HepG2 (cell line): ENCODE data around the gene LHPP. TPM values are rescaled to one million over a fixed set of nuclear protein-coding genes. Genes with fewer than 3 reads are reported as not detected.
A peak's percentile ranks its signal among the peaks of the same experiment; 100 is the strongest.

Experiments used
- ATAC-seq: fragments of 200-7000 bp; cut with Tn5 transposase; 3 replicates; pipeline ENCODE4 v1.9.1; 2020; ENCODE audit warnings: mild to moderate bottlenecking, moderate library complexity
- BruUV-seq: library from RNA; stranded (reverse); fragments of 400-500 nt; replicated peaks from 2 replicates; lab custom pipeline; 2021; lab: Mats Ljungman, UMichigan
- CTCF ChIA-PET: fragments of 300-600 bp; formaldehyde crosslinking; extraction: SDS; loops from one replicate; lab custom pipeline; 2021; ENCODE audit warnings: low total read pairs, inconsistent platforms, low intra/inter-chr PET ratio; lab: Yijun Ruan, JAX
- POLR2A ChIA-PET: fragments of 350-600 bp; sonication (Branson Sonifier 250); formaldehyde crosslinking; loops from one replicate; lab custom pipeline; 2020; ENCODE audit warnings: antibody characterized with exemption, inconsistent platforms; lab: Yijun Ruan, JAX
- DNase-seq: peaks from one replicate; pipeline ENCODE4 v3.0.0-alpha.2; 2015; ENCODE audit warnings: low spot score
- FAIRE-seq: peaks from 3 replicates; lab custom pipeline; 2011; peaks lifted over from hg19 to GRCh38; lab: Jason Lieb, UNC
- H2AFZ ChIP-seq: one replicate; pipeline ENCODE4 v1.6.1; 2011; ENCODE audit warnings: low read length, inconsistent platforms
- H3K27ac ChIP-seq: fragments of 300-600 bp; 3 replicates; pipeline ENCODE4 v1.8.0; 2011; ENCODE audit warnings: mixed run types, mild to moderate bottlenecking, mixed read lengths, low read length, inconsistent platforms; ENCODE audit not compliant: insufficient read depth; ENCODE audit errors: extremely low read length
- H3K27me3 ChIP-seq, 2 experiments: fragments of 200-600 bp in 1 of 2; 2 replicates in 1 of 2; 3 replicates in 1 of 2; pipeline versions ENCODE4 v1.6.0 to v1.8.0; 2011; ENCODE audit warnings: low read length in 2 of 2, mild to moderate bottlenecking in 2 of 2, moderate library complexity in 2 of 2, inconsistent platforms in 1 of 2; ENCODE audit not compliant: insufficient read depth in 2 of 2, control insufficient read depth in 1 of 2
- H3K36me3 ChIP-seq, 2 experiments: fragments of 200-600 bp in 1 of 2; replicated peaks in 1 of 2; 2 replicates in 1 of 2; 3 replicates in 1 of 2; pipeline versions ENCODE4 v1.5.1 to v1.8.0; 2011; ENCODE audit warnings: low read length in 2 of 2, inconsistent platforms in 1 of 2; ENCODE audit not compliant: insufficient read depth in 2 of 2, control insufficient read depth in 1 of 2
- H3K4me1 ChIP-seq: 2 replicates; pipeline ENCODE4 v1.5.1; 2012; ENCODE audit warnings: low read length, inconsistent platforms; ENCODE audit not compliant: insufficient read depth
- H3K4me2 ChIP-seq: 2 replicates; pipeline ENCODE4 v1.6.0; 2011; ENCODE audit warnings: low read depth, low read length, inconsistent platforms
- H3K4me3 ChIP-seq, 3 experiments: fragments of 200-600 bp in 1 of 3; sonication (generic), shearing (Covaris generic) in 1 of 3; replicated peaks in 1 of 3; 2 replicates each; pipeline ENCODE4 v1.5.1; 2011 to 2016; ENCODE audit warnings: low read length in 3 of 3, inconsistent platforms in 2 of 3, low read depth in 2 of 3, mild to moderate bottlenecking in 2 of 3, control low read depth in 1 of 3, mixed read lengths in 1 of 3; ENCODE audit not compliant: insufficient read depth in 1 of 3
- H3K79me2 ChIP-seq: one replicate; pipeline ENCODE4 v1.6.1; 2011; ENCODE audit warnings: low read length, inconsistent platforms; ENCODE audit not compliant: insufficient read depth
- H3K9ac ChIP-seq: 2 replicates; pipeline ENCODE4 v1.6.0; 2011; ENCODE audit warnings: mild to moderate bottlenecking, low read depth, low read length, inconsistent platforms; ENCODE audit not compliant: insufficient read depth
- H3K9me3 ChIP-seq: 2 replicates; pipeline ENCODE4 v1.5.1; 2012; ENCODE audit warnings: mild to moderate bottlenecking, low read length
- H4K20me1 ChIP-seq: 2 replicates; pipeline ENCODE4 v1.6.0; 2011; ENCODE audit warnings: inconsistent platforms, mild to moderate bottlenecking, low read length, moderate library complexity; ENCODE audit not compliant: insufficient read depth
- ATF7-NPFF ChIP-seq: sonication (generic); formaldehyde crosslinking; IDR thresholded peaks from 2 replicates; pipeline ENCODE4 v1.8.1; 2023; ENCODE audit warnings: mild to moderate bottlenecking, low read depth, missing genetic modification reagents, moderate library complexity
- KDM5A ChIP-seq: fragments of 200-600 bp; sonication (generic); IDR thresholded peaks from 2 replicates; pipeline ENCODE4 v1.7.0; 2018; ENCODE audit warnings: antibody characterized with exemption, mild to moderate bottlenecking, low read length, borderline replicate concordance
- MZF1 ChIP-seq: sonication (generic); formaldehyde crosslinking; IDR thresholded peaks from 2 replicates; pipeline ENCODE4 v1.8.1; 2023; ENCODE audit warnings: mild to moderate bottlenecking, missing genetic modification reagents, borderline replicate concordance
- NFE2L2 ChIP-seq: fragments of 150-350 bp; IDR thresholded peaks from 2 replicates; pipeline ENCODE4 v1.6.1; 2014; ENCODE audit warnings: low read length
- ZBTB1 ChIP-seq: sonication (generic); formaldehyde crosslinking; IDR thresholded peaks from 2 replicates; pipeline ENCODE4 v1.4.0; 2020; ENCODE audit warnings: missing genetic modification reagents, borderline replicate concordance
- WGBS: methylation state at CpG from one replicate; pipeline ENCODE4 v1.1.6; 2017; ENCODE audit warnings: low lambda C conversion rate; 5-methylcytosine and 5-hydroxymethylcytosine counted together
- in situ Hi-C: cut with HindIII; loops from 2 replicates; pipeline ENCODE4 v1.10.0; 2017; ENCODE audit warnings: low pct_unique_long_range_greater_than_20kb; ENCODE audit not compliant: extremely low pct_ligation_motif_present
- intact Hi-C: fragments of 100-400 bp; cut with micrococcal nuclease; formaldehyde crosslinking; loops from one replicate; pipeline ENCODE4 v1.10.0; 2022; ENCODE audit not compliant: unreplicated experiment
- polyA plus RNA-seq, 8 experiments: library from polyadenylated mRNA; depleted of rRNA in 3 of 8; stranded (reverse) in 7 of 8; unstranded in 1 of 8; fragments of >200 nt; fragmentation: Illumina TruSeq in 4 of 8; extraction: Trizol in 4 of 8; gene quantifications; 2 replicates each; pipeline versions ENCODE4 v1.2.1 to v1.2.3, GENCODE V29; 2011 to 2016; ENCODE audit warnings: low read depth in 4 of 8, missing spikeins in 1 of 8, mixed read lengths in 1 of 8; ENCODE audit not compliant: insufficient read depth in 1 of 8
- total RNA-seq, 5 experiments: library from RNA; depleted of rRNA; stranded (reverse); fragments of >200 nt; fragmentation: Illumina TruSeq; extraction: Trizol; gene quantifications; 2 replicates each; pipeline ENCODE4 v1.2.3, GENCODE V29; 2016; ENCODE audit warnings: low read depth in 1 of 5

Gene LHPP
- total and polyA plus RNA-seq, 2 of the 13 experiments (the other 11 are each of a cell fraction or from before 2014, with no cell fraction given) = 5.2 to 13.1 TPM

GRCh38 chr10:124450783-124451057, 10.9 kb upstream of the LHPP start:
- Histone ChIP-seq H3K79me2 (no peaks in the 10 kb centered on the region), H3K4me2 (no peak overlapping the region), H3K36me3 (no peaks in the 10 kb centered on the region), H4K20me1 (no peaks in the 10 kb centered on the region), H3K4me3 (no peak overlapping the region), H2AFZ (no peak overlapping the region), H3K27me3 (peaks cover 13 to 72% of the 10 kb centered on the region in 2 experiments), H3K9ac (no peak overlapping the region), H3K9me3 (no peaks in the 10 kb centered on the region), H3K27ac (no peak overlapping the region), H3K4me1 (peaks cover 20% of the 10 kb centered on the region)
- ATAC-seq (no peak), FAIRE-seq (no peak), DNase-seq (no peak)
- 3% methylated on average over 5 of the region's 5 CpGs for WGBS
- ChIA-PET CTCF (no interaction called here), POLR2A (no interaction called here)
- no peak for TF ChIP-seq KDM5A
- no peak for TF ChIP-seq MZF1 (CRISPR knock-in tag)
- no peak for TF ChIP-seq ATF7-NPFF (CRISPR knock-in tag)
- BruUV-seq = no TSS peak
- in situ Hi-C loops (no loop called here), intact Hi-C loops (no loop called here)

DNA sequence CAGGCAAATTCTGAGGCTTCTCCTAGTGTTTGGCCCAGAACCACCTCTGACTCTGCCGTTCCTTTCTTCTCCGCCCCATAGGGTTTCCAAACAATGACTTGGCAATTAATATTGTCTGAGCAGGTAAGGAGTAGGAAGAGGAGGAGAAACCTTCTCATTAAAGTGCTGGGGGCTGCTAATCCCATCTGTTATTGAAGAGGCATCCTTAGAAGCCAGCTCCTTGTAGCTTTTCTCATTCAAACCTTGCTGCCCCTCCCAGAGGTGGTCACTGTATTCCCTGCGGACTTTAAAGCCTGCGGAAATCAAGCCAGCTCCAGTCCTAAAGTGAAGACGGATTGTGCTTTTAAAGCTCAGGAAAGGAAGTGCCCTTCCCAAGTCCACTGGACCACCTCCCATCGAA, 10.3 kb upstream of the LHPP start:
- no TSS peak for BruUV-seq
- 24% methylated on average over 6 of the region's 6 CpGs for WGBS
- ATAC-seq (no peak), FAIRE-seq (no peak), DNase-seq (no peak)
- Histone ChIP-seq H2AFZ (no peak overlapping the region), H3K27me3 (peaks cover 13 to 69% of the 10 kb centered on the region in 2 experiments), H3K4me1 (peaks cover 20% of the 10 kb centered on the region)
- POLR2A ChIA-PET = no interaction called here
- no peak for TF ChIP-seq ZBTB1
- TF ChIP-seq NFE2L2 = peak; percentile 63; the same call in 1 of the 2 replicates
- TF ChIP-seq, all 625 proteins: peak for 1
- Histone ChIP-seq H3K4me2 (no peak overlapping the region), H3K79me2 (no peaks in the 10 kb centered on the region), H3K4me3 (no peak overlapping the region), H3K36me3 (no peaks in the 10 kb centered on the region), H3K9me3 (no peaks in the 10 kb centered on the region), H3K9ac (no peak overlapping the region), H3K27ac (no peak overlapping the region), H4K20me1 (no peaks in the 10 kb centered on the region)
- in situ Hi-C loops = no loop called here
- intact Hi-C loops = no loop called here
- CTCF ChIA-PET = no interaction called here
